ENCODE results near the gene IMMP2L. TPM values are rescaled to one million over a fixed set of nuclear protein-coding genes. Genes with fewer than 3 reads are reported as not detected.

The IMMP2L gene
- total RNA-seq, 4 donors from 2014 or later: 2.6 to 69.1 (median 34.7) TPM

GRCh38 chr7:110905773-110906566, 656.3 kb downstream of the IMMP2L start:
- Histone ChIP-seq H3K27me3 (no peaks in the 10 kb centered on the region), H3K36me3 (no peaks in the 10 kb centered on the region), H3K4me1 (no peaks in the 10 kb centered on the region), H3K4me3 (no peak overlapping the region), H3K9me3 (no peaks in the 10 kb centered on the region), H3K27ac (no peak overlapping the region)
- intact Hi-C loops (cut with DNase I; ENCODE audit: low total_unique reads): no loop called here
- no peak for DNase-seq
- TF ChIP-seq CTCF (IDR thresholded peaks at IDR 0.05): no peak
- TF ChIP-seq POLR2A (IDR thresholded peaks at IDR 0.05): no peak

- Histone ChIP-seq H3K27ac (no peak overlapping the region), H3K4me3 (no peak overlapping the region), H3K4me1 (no peaks in the 10 kb centered on the region), H3K27me3 (no peaks in the 10 kb centered on the region), H3K36me3 (no peaks in the 10 kb centered on the region), H3K9me3 (no peaks in the 10 kb centered on the region)
- intact Hi-C loops (cut with DNase I; ENCODE audit: low total_unique reads): no loop called here
- no peak for TF ChIP-seq POLR2A (IDR thresholded peaks at IDR 0.05)
- no peak for DNase-seq
Measured at GRCh38 chr7:110898516-110898915, 663.8 kb downstream of the IMMP2L start.

GRCh38 chr7:110897538-110897937, 664.8 kb downstream of the IMMP2L start:
- TF ChIP-seq CTCF (IDR thresholded peaks at IDR 0.05) (no peak), POLR2A (IDR thresholded peaks at IDR 0.05) (no peak)
- no peaks in the 10 kb centered on the region for H3K27me3 ChIP-seq
- DNase-seq: no peak
- H3K9me3 ChIP-seq: no peaks in the 10 kb centered on the region
- H3K4me1 ChIP-seq: no peaks in the 10 kb centered on the region
- no peak overlapping the region for H3K4me3 ChIP-seq
- no peaks in the 10 kb centered on the region for H3K36me3 ChIP-seq
- no peak overlapping the region for H3K27ac ChIP-seq
- intact Hi-C loops (cut with DNase I; ENCODE audit: low total_unique reads): no loop called here

GRCh38 chr7:110894111-110894510, 668.2 kb downstream of the IMMP2L start:
- intact Hi-C loops (cut with DNase I; ENCODE audit: low total_unique reads): no loop called here
- no peak for DNase-seq
- H3K4me3 ChIP-seq: no peak overlapping the region
- H3K27me3 ChIP-seq: no peaks in the 10 kb centered on the region
- H3K4me1 ChIP-seq: no peaks in the 10 kb centered on the region
- TF ChIP-seq CTCF (IDR thresholded peaks at IDR 0.05) (no peak), POLR2A (IDR thresholded peaks at IDR 0.05) (no peak)
- no peaks in the 10 kb centered on the region for H3K9me3 ChIP-seq
- H3K27ac ChIP-seq: no peak overlapping the region
- H3K36me3 ChIP-seq: no peaks in the 10 kb centered on the region

- DNase-seq: no peak
- intact Hi-C loops (cut with DNase I; ENCODE audit: low total_unique reads): no loop called here
- Histone ChIP-seq H3K36me3 (no peaks in the 10 kb centered on the region), H3K9me3 (no peaks in the 10 kb centered on the region), H3K4me3 (no peak overlapping the region), H3K4me1 (no peaks in the 10 kb centered on the region), H3K27me3 (no peaks in the 10 kb centered on the region), H3K27ac (no peak overlapping the region)
- no peak for TF ChIP-seq POLR2A (IDR thresholded peaks at IDR 0.05)
- TF ChIP-seq CTCF (IDR thresholded peaks at IDR 0.05): no peak
Measured at GRCh38 chr7:110891197-110891596, 671.1 kb downstream of the IMMP2L start.

Data from uterus (tissue), 4 donors.